HEK293T (cell line): ENCODE data around the gene FCGR2B.

Experiments
- BHLHE40 ChIP-seq: fragments of 450-650 bp; IDR thresholded peaks from 2 replicates; pipeline ENCODE4 v1.6.1; 2016; ENCODE audit warnings: mild to moderate bottlenecking, moderate library complexity, borderline replicate concordance
- FOXK2 ChIP-seq: fragments of 450-650 bp; IDR thresholded peaks from 2 replicates; pipeline ENCODE4 v1.6.1; 2016; ENCODE audit warnings: mild to moderate bottlenecking
- FOXM1 ChIP-seq: fragments of 450-650 bp; IDR thresholded peaks from 2 replicates; pipeline ENCODE4 v1.6.1; 2017; ENCODE audit warnings: mild to moderate bottlenecking, borderline replicate concordance
- HDGF ChIP-seq: fragments of 450-650 bp; IDR thresholded peaks from 2 replicates; pipeline ENCODE4 v1.6.1; 2017; ENCODE audit warnings: antibody characterized with exemption, borderline replicate concordance
- L3MBTL2 ChIP-seq: fragments of 450-650 bp; conservative IDR thresholded peaks from 2 replicates; pipeline ENCODE4 v1.6.1; 2016; ENCODE audit warnings: mild to moderate bottlenecking
- NFRKB ChIP-seq: fragments of 450-650 bp; IDR thresholded peaks from 2 replicates; pipeline ENCODE4 v1.6.1; 2016; ENCODE audit warnings: mild to moderate bottlenecking, moderate library complexity
- SP1 ChIP-seq: fragments of 450-650 bp; IDR thresholded peaks from 2 replicates; pipeline ENCODE4 v1.6.1; 2017
- SUZ12 ChIP-seq: fragments of 450-650 bp; IDR thresholded peaks from 2 replicates; pipeline ENCODE4 v1.6.1; 2016; ENCODE audit warnings: mild to moderate bottlenecking
- TARDBP ChIP-seq: fragments of 450-650 bp; IDR thresholded peaks from 2 replicates; pipeline ENCODE4 v1.6.1; 2016
- TF ChIP-seq, protein P1 (sequence below): fragments of 450-650 bp; IDR thresholded peaks from 2 replicates; pipeline ENCODE4 v1.6.1; 2016

DNA sequence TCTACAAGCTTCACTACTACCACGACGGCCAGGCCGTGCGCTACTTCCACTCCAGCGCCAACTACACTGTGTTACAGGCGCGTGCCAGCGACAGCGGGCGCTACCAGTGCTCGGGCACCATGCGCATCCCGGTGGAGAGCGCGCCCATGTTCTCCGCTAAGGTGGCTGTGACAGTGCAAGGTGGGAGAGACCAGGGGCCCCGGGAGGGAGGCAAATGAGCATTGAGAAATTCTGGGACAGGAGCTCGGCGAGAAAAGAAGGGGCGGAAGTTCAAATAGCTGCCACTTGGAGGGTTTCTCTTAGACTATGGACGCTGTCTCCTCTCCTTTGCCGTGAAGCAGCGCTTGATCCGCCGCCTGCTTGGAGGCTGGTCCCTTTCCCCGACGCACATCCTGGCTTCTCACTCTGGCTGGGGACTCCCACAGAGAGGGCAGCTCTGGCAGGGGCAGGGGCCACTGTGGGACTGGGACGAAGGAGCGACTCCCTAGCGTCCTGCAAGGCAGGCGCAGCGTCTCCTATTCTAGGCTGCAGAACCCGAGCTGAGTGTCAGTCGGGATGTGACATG lies 63.0 kb downstream of the FCGR2B start:
- no peak for TF ChIP-seq FOXK2
- no peak for TF ChIP-seq FOXM1
- TF ChIP-seq SP1, result no peak
- TF ChIP-seq, protein P1, sequence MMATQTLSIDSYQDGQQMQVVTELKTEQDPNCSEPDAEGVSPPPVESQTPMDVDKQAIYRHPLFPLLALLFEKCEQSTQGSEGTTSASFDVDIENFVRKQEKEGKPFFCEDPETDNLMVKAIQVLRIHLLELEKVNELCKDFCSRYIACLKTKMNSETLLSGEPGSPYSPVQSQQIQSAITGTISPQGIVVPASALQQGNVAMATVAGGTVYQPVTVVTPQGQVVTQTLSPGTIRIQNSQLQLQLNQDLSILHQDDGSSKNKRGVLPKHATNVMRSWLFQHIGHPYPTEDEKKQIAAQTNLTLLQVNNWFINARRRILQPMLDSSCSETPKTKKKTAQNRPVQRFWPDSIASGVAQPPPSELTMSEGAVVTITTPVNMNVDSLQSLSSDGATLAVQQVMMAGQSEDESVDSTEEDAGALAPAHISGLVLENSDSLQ, result no peak
- no peak; the same call in 1 of the 2 replicates for TF ChIP-seq HDGF
- no peak for TF ChIP-seq TARDBP
- no peak for TF ChIP-seq SUZ12
- no peak for TF ChIP-seq BHLHE40
- no peak for TF ChIP-seq L3MBTL2
- TF ChIP-seq NFRKB, result no peak
